BE2C (cell line): ENCODE results near the gene RNF214.

Source experiments
- DNase-seq: peaks from one replicate; pipeline ENCODE4 v3.0.0-alpha.2; 2020
- H3K27me3 ChIP-seq: fragments of 250-450 bp; sonication (Bioruptor Pico); 2 replicates; pipeline ENCODE4 v1.5.1; 2020; ENCODE audit warnings: mild to moderate bottlenecking
- H3K36me3 ChIP-seq: fragments of 250-450 bp; sonication (Bioruptor Pico); 2 replicates; pipeline ENCODE4 v1.5.1; 2020; ENCODE audit warnings: mild to moderate bottlenecking
- H3K4me1 ChIP-seq: fragments of 250-450 bp; sonication (Bioruptor Pico); 2 replicates; pipeline ENCODE4 v1.5.1; 2020
- H3K4me3 ChIP-seq: 2 replicates; pipeline ENCODE4 v1.5.1; 2011; ENCODE audit warnings: low read depth, low read length
- H3K9me3 ChIP-seq: fragments of 250-450 bp; sonication (Bioruptor Pico); 2 replicates; pipeline ENCODE4 v1.5.1; 2020
- TF ChIP-seq, protein P1 (sequence below): IDR thresholded peaks from 2 replicates; pipeline ENCODE4 v1.5.1; 2012; ENCODE audit warnings: mild to moderate bottlenecking, low read depth, low read length

Gene RNF214

DNA sequence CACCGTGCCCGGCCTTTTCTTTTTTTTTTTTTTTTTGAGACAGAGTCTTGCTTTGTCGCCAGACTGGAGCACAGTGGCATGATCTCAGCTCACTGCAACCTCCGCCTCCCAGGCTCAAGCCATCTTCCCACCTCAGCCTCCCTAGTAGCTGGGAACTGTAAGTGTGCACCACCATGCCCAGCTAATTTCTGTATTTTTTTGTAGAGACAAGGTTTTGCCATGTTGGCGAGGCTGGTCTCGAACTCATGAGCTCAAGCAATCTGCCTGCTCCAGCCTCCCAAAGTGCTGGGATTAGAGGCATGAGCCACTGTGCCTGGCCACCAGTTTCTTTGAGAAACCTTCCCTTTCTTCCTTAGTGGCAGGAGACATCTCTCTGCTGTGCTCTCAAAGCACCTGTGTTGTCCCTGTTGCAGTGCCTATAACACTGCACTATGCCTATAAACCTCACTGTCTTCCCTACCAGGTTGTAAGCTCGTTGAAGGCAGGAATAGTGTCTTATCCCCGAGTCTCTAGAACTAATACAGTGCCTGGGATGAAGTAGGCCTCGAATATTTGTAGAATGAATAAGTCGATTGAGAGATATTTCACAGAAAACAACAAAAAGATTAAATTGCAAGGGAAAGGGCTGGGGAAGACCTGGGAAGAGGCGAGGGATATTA, 19.6 kb upstream of the RNF214 start:
- TF ChIP-seq, protein P1, sequence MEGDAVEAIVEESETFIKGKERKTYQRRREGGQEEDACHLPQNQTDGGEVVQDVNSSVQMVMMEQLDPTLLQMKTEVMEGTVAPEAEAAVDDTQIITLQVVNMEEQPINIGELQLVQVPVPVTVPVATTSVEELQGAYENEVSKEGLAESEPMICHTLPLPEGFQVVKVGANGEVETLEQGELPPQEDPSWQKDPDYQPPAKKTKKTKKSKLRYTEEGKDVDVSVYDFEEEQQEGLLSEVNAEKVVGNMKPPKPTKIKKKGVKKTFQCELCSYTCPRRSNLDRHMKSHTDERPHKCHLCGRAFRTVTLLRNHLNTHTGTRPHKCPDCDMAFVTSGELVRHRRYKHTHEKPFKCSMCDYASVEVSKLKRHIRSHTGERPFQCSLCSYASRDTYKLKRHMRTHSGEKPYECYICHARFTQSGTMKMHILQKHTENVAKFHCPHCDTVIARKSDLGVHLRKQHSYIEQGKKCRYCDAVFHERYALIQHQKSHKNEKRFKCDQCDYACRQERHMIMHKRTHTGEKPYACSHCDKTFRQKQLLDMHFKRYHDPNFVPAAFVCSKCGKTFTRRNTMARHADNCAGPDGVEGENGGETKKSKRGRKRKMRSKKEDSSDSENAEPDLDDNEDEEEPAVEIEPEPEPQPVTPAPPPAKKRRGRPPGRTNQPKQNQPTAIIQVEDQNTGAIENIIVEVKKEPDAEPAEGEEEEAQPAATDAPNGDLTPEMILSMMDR, result no peak
- H3K9me3 ChIP-seq, result no peaks in the 10 kb centered on the region
- DNase-seq, result no peak
- peaks cover 18% of the 10 kb centered on the region for H3K36me3 ChIP-seq
- H3K27me3 ChIP-seq, result no peaks in the 10 kb centered on the region
- H3K4me1 ChIP-seq, result no peaks in the 10 kb centered on the region
- H3K4me3 ChIP-seq, result no peak overlapping the region

DNA sequence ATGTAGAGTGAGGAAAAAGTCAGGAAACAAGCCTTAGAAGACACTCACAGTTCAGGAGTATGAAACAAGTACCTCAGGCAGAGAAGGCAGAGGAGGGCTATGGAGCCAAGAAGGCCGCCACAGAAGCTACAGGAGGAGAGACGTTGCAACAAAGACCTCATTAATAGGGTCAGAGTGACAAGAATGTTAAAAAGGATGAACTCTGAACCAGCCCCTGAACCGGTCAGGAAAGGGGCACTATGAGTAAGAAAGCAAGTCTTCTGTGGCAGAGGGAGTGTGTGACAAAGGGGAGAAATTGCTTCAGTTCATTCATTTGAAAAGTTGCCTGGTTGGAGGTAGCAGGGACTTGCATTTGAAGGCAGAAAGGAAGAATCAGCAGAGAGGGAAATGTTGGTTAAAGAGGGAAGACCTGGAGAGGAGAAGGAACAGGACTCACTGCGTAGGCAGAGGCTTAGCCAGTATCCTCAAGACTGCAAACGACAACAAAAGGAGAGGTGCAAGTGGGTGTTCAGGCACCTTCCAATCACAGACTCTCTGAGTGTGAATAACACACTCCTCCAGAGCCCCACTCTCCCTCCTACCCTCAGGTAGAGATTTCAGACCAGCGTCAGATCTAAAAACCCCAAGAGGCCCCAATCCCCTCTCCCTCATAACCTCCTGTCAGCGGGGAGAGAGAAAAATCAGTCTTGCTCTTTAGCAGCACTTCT, 17.9 kb upstream of the RNF214 start:
- Histone ChIP-seq H3K9me3 (no peaks in the 10 kb centered on the region), H3K4me1 (no peaks in the 10 kb centered on the region), H3K36me3 (peaks cover 32% of the 10 kb centered on the region), H3K4me3 (no peak overlapping the region), H3K27me3 (no peaks in the 10 kb centered on the region)
- TF ChIP-seq, protein P1, result no peak
- no peak for DNase-seq

- Histone ChIP-seq H3K27me3 (no peaks in the 10 kb centered on the region), H3K36me3 (peaks cover 45% of the 10 kb centered on the region), H3K4me3 (no peak overlapping the region), H3K4me1 (no peaks in the 10 kb centered on the region), H3K9me3 (no peaks in the 10 kb centered on the region)
- no peak for DNase-seq
- TF ChIP-seq, protein P1, result no peak
Observed at GRCh38 chr11:117217141-117218084, 15.1 kb upstream of the RNF214 start.

DNA sequence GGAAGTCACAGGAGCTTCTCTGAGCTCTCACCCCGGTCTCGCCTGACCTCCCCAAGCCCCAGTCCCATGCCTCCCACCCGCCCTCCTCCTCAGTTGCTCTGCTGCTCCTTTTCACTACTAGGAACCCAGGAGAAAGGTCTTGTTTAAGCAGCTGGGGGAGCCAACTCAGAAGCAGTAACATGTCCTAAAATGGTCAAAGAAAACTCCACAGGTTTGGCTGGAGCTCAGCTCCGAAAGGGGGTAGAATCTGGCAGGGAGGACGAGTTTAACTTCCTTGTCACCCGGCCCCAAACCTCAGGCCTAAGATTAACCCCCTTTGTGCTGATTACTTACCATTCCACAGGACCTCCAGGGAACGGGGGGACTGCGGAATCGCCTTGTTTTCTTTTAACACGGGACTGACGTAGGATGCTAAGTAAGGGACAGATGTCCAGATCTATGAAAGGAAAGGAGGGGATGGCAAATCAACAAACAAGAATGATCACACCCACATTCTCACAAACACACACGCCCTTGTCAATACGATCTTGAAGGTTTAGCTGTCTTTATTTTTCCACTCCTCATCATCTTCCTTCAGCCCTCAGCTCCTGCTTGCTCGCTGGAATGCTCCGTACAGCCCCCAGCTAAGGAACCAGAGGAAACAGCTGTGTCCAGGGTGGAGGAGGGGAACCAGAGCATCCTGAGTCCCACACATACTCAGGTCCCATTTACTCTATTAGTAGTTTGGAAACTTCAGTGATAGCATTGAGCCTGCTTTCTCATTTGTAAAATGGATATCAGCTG, 14.1 kb upstream of the RNF214 start:
- DNase-seq, result no peak
- H3K9me3 ChIP-seq, result no peaks in the 10 kb centered on the region
- no peaks in the 10 kb centered on the region for H3K4me1 ChIP-seq
- H3K27me3 ChIP-seq, result no peaks in the 10 kb centered on the region
- H3K4me3 ChIP-seq, result no peak overlapping the region
- TF ChIP-seq, protein P1, result no peak
- peaks cover 51% of the 10 kb centered on the region for H3K36me3 ChIP-seq

- Histone ChIP-seq H3K4me3 (no peak overlapping the region), H3K27me3 (no peaks in the 10 kb centered on the region), H3K36me3 (peaks cover 58% of the 10 kb centered on the region), H3K9me3 (no peaks in the 10 kb centered on the region), H3K4me1 (no peaks in the 10 kb centered on the region)
- TF ChIP-seq, protein P1, result no peak
- no peak for DNase-seq
Observed at GRCh38 chr11:117219001-117219400, 13.5 kb upstream of the RNF214 start.
